ENCODE data around the gene GRID2. TPM values are rescaled to one million over a fixed set of nuclear protein-coding genes. Genes with fewer than 3 reads are reported as not detected.
"Not testable (repeated sequence)": the region's sequence is repeated elsewhere in the genome, so short reads cannot be mapped to it uniquely, and the experiment has no call there.

The GRID2 gene
- total RNA-seq, 3 donors from 2014 or later: 0.44 TPM; not detected in 2

- intact Hi-C loops (cut with DNase I, micrococcal nuclease): no loop called here
- Histone ChIP-seq H3K4me1 (ENCODE audit: low read depth) (no peaks in the 10 kb centered on the region), H3K9me3 (no peaks in the 10 kb centered on the region), H3K4me3 (no peak overlapping the region), H3K36me3 (ENCODE audit: low read depth) (no peaks in the 10 kb centered on the region)
- TF ChIP-seq CTCF (IDR thresholded peaks at IDR 0.05): no peak
- ATAC-seq (no peak), DNase-seq (no peak)
These were observed 1354.7 kb downstream of the GRID2 start for GRCh38 chr4:93658443-93658842.

- intact Hi-C loops (cut with DNase I, micrococcal nuclease): no loop called here
- Histone ChIP-seq H3K9me3 (no peaks in the 10 kb centered on the region), H3K4me1 (ENCODE audit: low read depth) (no peaks in the 10 kb centered on the region), H3K4me3 (no peak overlapping the region), H3K36me3 (ENCODE audit: low read depth) (no peaks in the 10 kb centered on the region)
- no peak for TF ChIP-seq CTCF (IDR thresholded peaks at IDR 0.05)
- ATAC-seq: no peak
- no peak for DNase-seq
These were observed 1355.9 kb downstream of the GRID2 start for GRCh38 chr4:93659629-93660028.

- TF ChIP-seq CTCF (IDR thresholded peaks at IDR 0.05): no peak
- DNase-seq: no peak
- ATAC-seq: no peak
- H3K9me3 ChIP-seq: no peaks in the 10 kb centered on the region
- intact Hi-C loops (cut with DNase I, micrococcal nuclease): no loop called here
- H3K4me3 ChIP-seq: no peak overlapping the region
- H3K4me1 ChIP-seq (ENCODE audit: low read depth): no peaks in the 10 kb centered on the region
- no peaks in the 10 kb centered on the region for H3K36me3 ChIP-seq (ENCODE audit: low read depth)
These were observed 1356.3 kb downstream of the GRID2 start for GRCh38 chr4:93660036-93660435.

GRCh38 chr4:93670434-93670833, 1366.7 kb downstream of the GRID2 start:
- no peak for TF ChIP-seq CTCF (IDR thresholded peaks at IDR 0.05)
- ATAC-seq: no peak
- no peaks in the 10 kb centered on the region for H3K9me3 ChIP-seq
- H3K4me1 ChIP-seq (ENCODE audit: low read depth): no peaks in the 10 kb centered on the region
- no peaks in the 10 kb centered on the region for H3K36me3 ChIP-seq (ENCODE audit: low read depth)
- H3K4me3 ChIP-seq: no peak overlapping the region
- no peak for DNase-seq
- intact Hi-C loops (cut with DNase I, micrococcal nuclease): no loop called here

- TF ChIP-seq CTCF (IDR thresholded peaks at IDR 0.05): no peak
- ATAC-seq: no peak
These were observed 1367.3 kb downstream of the GRID2 start for GRCh38 chr4:93671093-93671492.

GRCh38 chr4:93676937-93677336, 1373.2 kb downstream of the GRID2 start:
- H3K4me1 ChIP-seq (ENCODE audit: low read depth); H3K9me3 ChIP-seq; ATAC-seq; H3K36me3 ChIP-seq (ENCODE audit: low read depth); H3K4me3 ChIP-seq; intact Hi-C loops (cut with DNase I, micrococcal nuclease): not testable (repeated sequence)
- DNase-seq: peak in 1 of 3 donors; percentile 29

More at GRCh38 chr4:93671093-93671492, 1367.3 kb downstream of the GRID2 start:
- Histone ChIP-seq H3K4me1 (ENCODE audit: low read depth) (no peaks in the 10 kb centered on the region), H3K9me3 (no peaks in the 10 kb centered on the region), H3K4me3 (no peak overlapping the region), H3K36me3 (ENCODE audit: low read depth) (no peaks in the 10 kb centered on the region)
- intact Hi-C loops (cut with DNase I, micrococcal nuclease): no loop called here
- no peak for DNase-seq

All from mucosa of descending colon (tissue), 3 donors.